GM21576 (cell line): ENCODE data around the gene DTHD1.

ENCODE experiments used
- ATAC-seq: cut with Tn5 transposase; IDR thresholded peaks from one replicate; pipeline ENCODE4 v1.9.1; 2021; ENCODE audit warnings: mild to moderate bottlenecking, moderate library complexity; ENCODE audit not compliant: unreplicated experiment

Gene DTHD1

GRCh38 chr4:36338973-36339372, 57.6 kb downstream of the DTHD1 start:
- ATAC-seq, result no peak

- no peak for ATAC-seq
Measured at GRCh38 chr4:36341936-36342335, 60.5 kb downstream of the DTHD1 start.

GRCh38 chr4:36343501-36344175, 62.2 kb downstream of the DTHD1 start:
- no peak for ATAC-seq

DNA sequence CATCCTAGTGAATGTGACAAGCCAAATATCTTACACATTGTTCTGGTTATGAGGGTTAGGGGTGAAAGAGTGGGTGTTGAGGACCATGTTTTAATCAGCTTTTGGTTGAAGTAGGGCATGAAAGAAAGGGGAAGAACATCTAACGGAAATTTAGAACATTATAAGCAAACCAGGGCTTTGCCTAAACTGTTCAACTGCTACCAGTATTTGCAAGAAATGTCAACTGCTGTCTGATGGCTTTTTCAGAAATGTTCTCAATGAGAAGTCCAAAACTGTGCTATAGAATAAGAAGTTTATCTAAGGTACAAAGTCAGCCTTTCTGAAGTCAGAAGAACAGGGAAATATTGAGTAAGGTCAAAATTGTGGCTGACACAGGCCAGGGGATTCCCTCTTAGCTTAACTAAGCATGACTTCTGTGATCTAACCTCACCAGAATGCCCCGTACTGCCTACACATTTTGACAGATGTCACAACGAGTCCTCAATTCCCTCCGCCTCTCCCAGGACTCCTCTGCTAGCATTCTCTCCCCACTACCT, 67.1 kb downstream of the DTHD1 start:
- ATAC-seq, result peak; percentile 93

DNA sequence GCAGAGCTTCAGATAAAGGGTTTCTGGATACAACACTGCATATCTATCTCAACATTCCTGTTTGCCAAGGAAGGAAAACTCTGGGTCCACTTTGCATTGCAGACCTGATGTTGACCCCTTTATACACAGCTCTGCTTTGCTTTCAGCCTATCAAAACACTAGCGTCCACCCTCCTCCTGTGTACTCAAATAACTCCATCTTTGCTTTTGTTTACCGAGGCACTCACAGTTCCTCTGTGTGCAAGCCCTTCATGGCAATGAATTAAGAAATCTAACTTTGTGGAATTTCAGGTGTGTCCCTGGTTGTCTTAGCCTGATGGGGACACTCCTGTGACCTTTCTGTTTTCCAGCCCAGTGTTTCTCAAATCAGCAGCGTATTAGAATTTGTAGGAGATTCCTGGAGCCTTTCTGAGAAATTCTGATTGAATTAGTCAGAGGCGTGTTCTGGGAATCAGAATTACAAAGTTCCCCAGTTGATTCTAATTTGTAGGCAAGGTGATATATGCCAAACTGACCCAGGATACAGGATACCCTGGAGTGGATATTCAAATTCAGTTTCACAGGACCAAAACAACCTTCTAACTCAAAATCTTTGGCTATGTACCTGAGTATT, 68.6 kb downstream of the DTHD1 start:
- ATAC-seq, result no peak

DNA sequence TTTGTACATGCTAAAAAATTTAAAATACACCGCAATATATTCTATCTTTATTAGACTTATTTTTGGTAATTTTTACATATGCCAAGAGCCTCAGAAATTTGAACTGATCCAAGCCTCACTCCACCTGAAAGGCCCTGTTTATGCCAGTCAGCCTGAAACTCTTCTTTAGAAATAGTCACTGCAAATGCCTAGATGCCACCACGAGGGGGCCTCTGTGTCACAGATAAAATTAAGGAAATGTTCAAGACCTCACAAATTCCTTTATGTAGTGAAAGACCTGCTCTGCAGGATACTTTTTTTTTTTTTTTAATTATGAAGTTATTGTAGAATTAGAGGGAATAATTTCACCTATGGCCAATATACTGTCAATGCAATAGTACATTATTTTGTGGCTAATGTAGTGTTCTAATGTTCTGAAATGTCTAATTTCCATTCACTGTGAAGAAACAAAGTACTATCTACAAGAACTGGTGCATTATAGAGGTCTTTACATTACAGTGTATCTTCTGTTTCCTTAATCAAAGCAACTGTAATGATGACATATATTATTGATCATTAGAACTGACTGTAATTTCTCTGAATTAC, 69.8 kb downstream of the DTHD1 start:
- ATAC-seq, result peak; percentile 45

DNA sequence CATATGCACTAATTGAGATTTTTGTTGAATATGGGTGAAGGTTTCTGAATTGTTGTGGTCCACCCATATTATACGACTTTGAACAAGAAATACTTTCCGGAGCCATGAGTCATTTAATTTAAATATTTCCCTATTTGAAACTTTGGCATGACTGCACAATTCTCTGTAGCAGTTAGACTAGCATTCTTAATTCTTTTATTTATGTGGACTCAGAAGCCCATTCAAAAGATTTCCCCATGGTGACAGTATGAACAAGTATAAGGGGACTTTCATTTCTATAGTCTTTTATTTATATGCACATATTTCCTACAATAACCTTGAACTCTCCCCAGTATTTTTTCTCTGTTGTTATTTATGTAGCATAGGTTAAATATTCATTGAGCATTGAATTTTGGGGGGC, 72.6 kb downstream of the DTHD1 start:
- no peak for ATAC-seq

DNA sequence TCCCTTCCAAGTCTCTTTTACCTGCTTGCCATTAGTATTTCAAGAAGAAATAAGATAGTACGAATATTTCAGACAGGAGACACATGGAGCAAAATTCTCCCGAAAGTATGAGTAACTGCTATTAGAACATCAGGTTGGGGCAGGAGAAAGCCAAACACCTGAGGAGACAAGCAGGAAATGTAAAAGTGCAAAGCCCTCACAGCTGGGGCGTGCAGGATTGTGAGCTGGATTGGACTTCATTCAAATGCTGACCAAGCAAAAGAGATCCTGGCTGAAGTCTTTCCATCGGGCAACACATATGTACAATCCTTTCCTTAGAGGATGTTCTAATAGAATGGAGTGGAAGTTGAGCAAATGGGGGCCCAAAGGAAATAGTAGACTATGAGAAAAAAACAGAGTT, 76.8 kb downstream of the DTHD1 start:
- ATAC-seq, result no peak

DNA sequence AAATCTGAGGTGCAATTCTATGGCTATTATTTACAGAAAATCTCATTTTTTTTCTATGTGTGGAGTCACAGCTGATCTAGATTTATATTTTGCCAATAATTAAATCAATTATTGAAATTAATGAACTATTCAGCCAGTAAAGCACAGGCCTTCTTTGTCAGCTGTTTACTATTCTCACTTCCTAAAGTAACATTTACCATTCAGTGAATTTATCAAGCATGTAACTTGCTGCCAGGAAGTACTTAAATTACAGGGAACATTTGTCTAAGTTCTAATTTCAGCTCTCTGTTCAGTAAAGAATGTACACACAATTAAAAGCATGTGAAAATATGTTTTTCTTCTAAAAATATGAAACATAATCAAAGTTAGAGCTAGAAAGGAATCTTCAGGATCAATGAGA, 79.3 kb downstream of the DTHD1 start:
- ATAC-seq, result no peak

DNA sequence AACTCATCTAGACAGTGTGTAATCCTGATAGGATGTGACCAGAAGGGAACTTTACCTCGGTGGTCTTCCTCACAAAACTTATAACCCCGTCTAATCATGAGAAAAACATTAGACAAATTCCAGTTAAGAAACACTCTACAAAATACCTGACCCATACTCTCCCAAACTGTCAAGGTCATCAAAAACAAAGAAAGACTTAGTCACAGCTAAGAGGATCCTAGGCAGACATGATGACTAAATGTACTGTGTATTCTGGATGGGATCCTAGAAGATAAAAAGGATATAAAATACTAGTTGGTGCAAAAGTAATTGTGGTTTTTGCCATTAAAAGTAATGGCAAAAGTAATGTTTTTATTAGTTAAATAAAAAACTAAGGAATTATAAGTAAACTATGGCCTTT, 81.6 kb downstream of the DTHD1 start:
- no peak for ATAC-seq

GRCh38 chr4:36374836-36375511, 93.6 kb downstream of the DTHD1 start:
- no peak for ATAC-seq

- ATAC-seq, result peak; percentile 88
Measured at GRCh38 chr4:36385951-36386571, 104.6 kb downstream of the DTHD1 start.

DNA sequence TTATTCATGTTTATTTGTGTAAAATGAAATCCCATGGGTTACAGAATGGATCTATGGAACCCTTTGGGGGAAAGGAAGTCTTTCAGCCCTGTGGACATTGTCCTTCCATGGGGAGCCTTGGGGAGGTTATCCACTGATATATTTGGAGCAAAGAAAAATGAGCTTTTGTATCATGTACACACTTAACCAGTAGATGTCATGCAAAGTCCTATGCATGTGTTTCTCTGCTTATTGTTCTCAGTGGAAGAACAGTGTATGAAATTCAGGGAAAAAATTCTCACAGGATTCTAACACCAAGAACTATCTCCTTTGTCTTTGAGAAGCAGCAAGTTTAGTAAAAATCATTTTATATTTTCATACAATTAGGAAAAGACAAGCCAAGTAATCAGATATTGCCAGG, 105.3 kb downstream of the DTHD1 start:
- ATAC-seq, result no peak

- no peak for ATAC-seq
Measured at GRCh38 chr4:36388710-36389109, 107.3 kb downstream of the DTHD1 start.

DNA sequence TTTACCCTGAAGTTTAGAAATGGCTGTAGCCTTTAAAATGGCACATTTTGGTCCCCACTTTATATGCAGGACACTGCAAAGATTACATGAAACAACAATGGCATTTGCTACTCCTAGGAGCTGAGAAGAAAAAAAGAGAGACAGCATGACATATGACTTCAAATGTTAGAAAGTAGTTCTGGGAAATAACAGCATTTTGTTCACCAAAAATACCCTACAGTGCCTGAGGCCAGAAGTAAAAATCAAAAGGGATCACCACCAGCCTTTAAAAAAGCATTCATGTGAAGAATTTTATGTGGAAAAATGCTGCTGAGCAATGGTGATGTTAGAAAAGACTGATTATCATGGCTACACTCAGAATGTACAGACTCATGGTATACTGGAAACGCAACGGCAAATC, 110.0 kb downstream of the DTHD1 start:
- ATAC-seq, result no peak

DNA sequence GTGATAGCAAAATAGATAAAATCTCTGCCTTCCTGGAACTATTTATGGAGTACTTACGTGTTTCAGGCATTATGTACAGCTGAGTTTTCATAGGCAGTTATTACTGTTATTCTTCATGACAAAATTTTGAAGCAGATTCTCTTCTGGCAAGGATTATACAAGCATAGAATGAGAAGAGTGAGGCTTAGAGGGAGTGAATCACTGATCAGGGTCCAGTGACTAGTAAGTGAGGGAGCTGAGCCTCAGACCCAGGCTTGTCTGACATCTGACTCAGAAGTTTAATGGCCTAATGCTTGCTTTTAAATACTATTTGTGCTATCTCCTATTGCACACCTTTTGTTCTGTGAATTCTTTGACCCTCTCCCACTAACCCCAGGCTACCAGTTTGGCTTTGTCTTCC, 110.6 kb downstream of the DTHD1 start:
- ATAC-seq, result no peak

DNA sequence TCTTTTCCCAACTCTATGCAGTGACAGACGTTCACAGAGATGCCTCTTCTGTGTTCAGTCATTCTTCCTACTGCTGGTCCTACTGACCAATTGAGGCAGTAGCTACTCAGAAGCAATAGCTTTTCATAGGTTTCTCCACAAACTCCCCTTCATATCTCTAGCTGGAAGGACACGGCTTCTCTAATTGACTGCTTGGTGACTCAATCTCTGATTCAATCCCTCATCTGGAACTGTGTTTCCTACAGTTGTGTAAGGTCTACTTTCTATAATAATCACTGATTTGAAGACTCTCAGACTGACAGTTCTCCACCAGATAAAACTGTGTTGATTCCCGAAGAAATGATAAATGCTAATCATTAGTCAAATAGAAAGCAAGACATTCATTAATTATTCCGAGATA, 111.5 kb downstream of the DTHD1 start:
- ATAC-seq, result no peak
